GM12878 (cell line): Measurements from ENCODE around the gene FKTN. TPM values are rescaled to one million over a fixed set of nuclear protein-coding genes. Genes with fewer than 3 reads are reported as not detected.

Experiments
- ATAC-seq: fragments of 200-7000 bp; cut with Tn5 transposase; 3 replicates; pipeline ENCODE4 v1.9.1; 2020; ENCODE audit warnings: mild to moderate bottlenecking, moderate library complexity
- BruUV-seq: library from RNA; stranded (reverse); fragments of 400-500 nt; replicated peaks from 2 replicates; lab custom pipeline; 2021; lab: Mats Ljungman, UMichigan
- CTCF ChIA-PET: fragments of 300-600 bp; sonication (Branson Sonifier 250); formaldehyde crosslinking; extraction: SDS; loops from one replicate; lab custom pipeline; 2021; ENCODE audit warnings: inconsistent platforms; lab: Yijun Ruan, JAX
- POLR2A ChIA-PET: fragments of 350-600 bp; formaldehyde crosslinking; extraction: SDS; loops from one replicate; lab custom pipeline; 2021; ENCODE audit warnings: inconsistent platforms; lab: Charles Lee
- RAD21 ChIA-PET: fragments of 300-600 bp; sonication (Branson Sonifier 250); formaldehyde crosslinking; loops from one replicate; lab custom pipeline; 2023; ENCODE audit warnings: antibody characterized with exemption; ENCODE audit not compliant: unreplicated experiment; lab: Charles Lee
- SMC1A ChIA-PET: fragments of 300-600 bp; sonication (Branson Sonifier 250); formaldehyde crosslinking; loops from one replicate; lab custom pipeline; 2023; ENCODE audit not compliant: unreplicated experiment, uncharacterized antibody; lab: Charles Lee
- DNase-seq: peaks from one replicate; pipeline ENCODE4 v3.0.0-alpha.2; 2011; ENCODE audit warnings: low read depth, low spot score
- FAIRE-seq: peaks from 3 replicates; lab custom pipeline; 2011; peaks lifted over from hg19 to GRCh38; lab: Jason Lieb, UNC
- H2AFZ ChIP-seq: 2 replicates; pipeline ENCODE4 v1.6.0; 2011; ENCODE audit warnings: low read depth, low read length, control low read depth; ENCODE audit not compliant: control insufficient read depth
- H3K27ac ChIP-seq: 2 replicates; pipeline ENCODE4 v1.5.1; 2011; ENCODE audit warnings: control low read depth; ENCODE audit not compliant: control insufficient read depth, insufficient read depth
- H3K27me3 ChIP-seq, 2 experiments: replicated peaks in 1 of 2; 2 replicates each; pipeline versions ENCODE4 v1.6.0 to v1.6.1; 2011; ENCODE audit warnings: low read length in 1 of 2; ENCODE audit not compliant: control insufficient read depth in 2 of 2, insufficient read depth in 2 of 2
- H3K36me3 ChIP-seq, 2 experiments: 2 replicates each; pipeline ENCODE4 v1.5.1; 2011; ENCODE audit warnings: low read length in 1 of 2; ENCODE audit not compliant: control insufficient read depth in 2 of 2, insufficient read depth in 2 of 2
- H3K4me1 ChIP-seq: 2 replicates; pipeline ENCODE4 v1.6.1; 2011; ENCODE audit warnings: mild to moderate bottlenecking, low read length, moderate library complexity, mixed read lengths; ENCODE audit not compliant: control insufficient read depth, insufficient read depth
- H3K4me2 ChIP-seq: 2 replicates; pipeline ENCODE4 v1.6.0; 2011; ENCODE audit warnings: control low read depth; ENCODE audit not compliant: control insufficient read depth, insufficient read depth
- H3K4me3 ChIP-seq: fragments of 200-600 bp; sonication (generic); 2 replicates; pipeline ENCODE4 v1.5.1; 2016
- H3K79me2 ChIP-seq: 2 replicates; pipeline ENCODE4 v1.6.0; 2011; ENCODE audit warnings: low read length; ENCODE audit not compliant: control insufficient read depth, insufficient read depth
- H3K9ac ChIP-seq: 2 replicates; pipeline ENCODE4 v1.8.0; 2011; ENCODE audit warnings: low read length, control low read depth, mixed read lengths; ENCODE audit not compliant: control insufficient read depth, insufficient read depth
- H3K9me3 ChIP-seq: replicated peaks from 3 replicates; pipeline ENCODE4 v1.5.1; 2011; ENCODE audit warnings: mild to moderate bottlenecking, low read length; ENCODE audit not compliant: control insufficient read depth, insufficient read depth
- H4K20me1 ChIP-seq: 2 replicates; pipeline ENCODE4 v1.6.0; 2011; ENCODE audit not compliant: control insufficient read depth, insufficient read depth
- CHD1 ChIP-seq: IDR thresholded peaks from 2 replicates; pipeline ENCODE4 v1.6.1; 2012; ENCODE audit warnings: low read depth, low read length, improper control_type of control experiment
- EP300 ChIP-seq, 2 experiments: fragments of 150-350 bp in 1 of 2; IDR thresholded peaks; 2 replicates each; pipeline ENCODE4 v1.6.1; 2011 to 2012; ENCODE audit warnings: low read depth in 2 of 2, low read length in 2 of 2, borderline replicate concordance in 1 of 2, improper control_type of control experiment in 1 of 2, inconsistent platforms in 1 of 2; ENCODE audit not compliant: control insufficient read depth in 1 of 2
- HDAC2 ChIP-seq: fragments of 200-600 bp; sonication (generic); IDR thresholded peaks from 2 replicates; pipeline ENCODE4 v1.6.1; 2017
- MYC ChIP-seq: IDR thresholded peaks from 2 replicates; pipeline ENCODE4 v1.6.1; 2011; ENCODE audit warnings: mild to moderate bottlenecking, low read length, moderate library complexity, inconsistent platforms; ENCODE audit not compliant: insufficient read depth, insufficient replicate concordance, insufficient read length, severe bottlenecking
- POLR2AphosphoS2 ChIP-seq: IDR thresholded peaks from 2 replicates; pipeline ENCODE4 v1.6.1; 2011; ENCODE audit warnings: low read depth, mild to moderate bottlenecking, low read length, improper control_type of control experiment, moderate library complexity
- RELA ChIP-seq: fragments of 450-650 bp; IDR thresholded peaks from 2 replicates; pipeline ENCODE4 v1.8.0; 2014; ENCODE audit warnings: borderline replicate concordance; ENCODE audit not compliant: partially characterized antibody
- SMAD5 ChIP-seq: IDR thresholded peaks from 2 replicates; pipeline ENCODE4 v1.6.1; 2016; ENCODE audit warnings: antibody characterized with exemption, low read depth
- YY1 ChIP-seq: IDR thresholded peaks from 2 replicates; pipeline ENCODE4 v1.6.1; 2011; ENCODE audit warnings: low read depth, mild to moderate bottlenecking, low read length
- ZNF622 ChIP-seq: fragments of 450-650 bp; IDR thresholded peaks from 2 replicates; pipeline ENCODE4 v1.6.1; 2017; ENCODE audit warnings: mild to moderate bottlenecking, inconsistent platforms
- WGBS: methylation state at CpG from one replicate; pipeline ENCODE4 v1.1.6; 2016; ENCODE audit warnings: low lambda C conversion rate; ENCODE audit not compliant: insufficient replicate concordance, insufficient coverage; ENCODE audit errors: missing lambda C conversion rate; 5-methylcytosine and 5-hydroxymethylcytosine counted together
- in situ Hi-C: fragments of 300-500 bp; cut with MboI; formaldehyde crosslinking; loops from 9 replicates; pipeline ENCODE4 v1.14.3; 2018; ENCODE audit warnings: mixed read lengths
- intact Hi-C: fragments of 100-400 bp; cut with micrococcal nuclease; formaldehyde crosslinking; loops from one replicate; pipeline ENCODE4 v1.14.2; 2022; ENCODE audit not compliant: unreplicated experiment
- polyA plus RNA-seq, 11 experiments: library from polyadenylated mRNA; depleted of rRNA in 4 of 11; unstranded in 6 of 11; stranded (reverse) in 5 of 11; fragments of >200 nt; fragmentation: Nextera tagmentation in 4 of 11; fragmentation: Illumina TruSeq in 1 of 11; extraction: Ambion mirVana in 4 of 11; extraction: Trizol in 1 of 11; gene quantifications; 1 replicate in 1 of 11; 2 replicates in 10 of 11; pipeline versions ENCODE4 v1.2.1 to v1.2.3, GENCODE V29; 2011 to 2016; ENCODE audit warnings: inconsistent platforms in 2 of 11, missing spikeins in 2 of 11, low read depth in 1 of 11
- total RNA-seq, 4 experiments: library from RNA; depleted of rRNA in 3 of 4; stranded (reverse); fragments of >200 nt in 3 of 4; fragmentation: Illumina TruSeq in 1 of 4; extraction: Trizol in 1 of 4; gene quantifications; 2 replicates each; pipeline versions ENCODE4 v1.2.1 to v1.2.3, GENCODE V29; 2013 to 2021
- TF ChIP-seq, protein P1 (sequence below): IDR thresholded peaks from 2 replicates; pipeline ENCODE4 v1.6.1; 2012; ENCODE audit warnings: low read depth, low read length, improper control_type of control experiment

FKTN gene
- total and polyA plus RNA-seq, 10 of the 15 experiments (the other 5 are each of a cell fraction or from before 2014, with no cell fraction given): 3.6 to 15.9 (median 10.6) TPM

DNA sequence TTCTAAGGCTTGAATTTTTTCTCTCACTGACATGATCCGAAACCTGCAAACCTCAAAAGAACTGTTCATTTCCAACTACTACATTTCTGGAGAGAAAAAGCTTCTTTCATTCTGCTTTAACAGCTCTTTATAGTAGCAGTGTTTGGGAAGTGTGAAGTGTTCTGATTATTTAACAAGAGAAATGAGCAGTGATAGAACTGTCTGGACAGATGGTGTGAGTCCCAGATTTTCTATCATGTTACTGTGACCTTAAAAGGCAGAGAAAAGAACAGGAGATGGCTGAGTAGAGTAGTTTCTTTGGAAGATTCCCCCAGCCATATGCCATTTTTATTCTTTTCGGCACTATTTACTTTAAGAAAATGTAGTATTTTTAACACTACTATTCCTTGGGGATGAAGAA, 63.1 kb downstream of the FKTN start:
- Histone ChIP-seq H3K4me2 (no peak overlapping the region), H3K27me3 (no peaks in the 10 kb centered on the region), H3K4me1 (no peaks in the 10 kb centered on the region), H3K4me3 (no peak overlapping the region), H3K36me3 (no peaks in the 10 kb centered on the region), H3K9me3 (no peaks in the 10 kb centered on the region), H3K79me2 (no peaks in the 10 kb centered on the region), H4K20me1 (no peaks in the 10 kb centered on the region), H2AFZ (no peak overlapping the region), H3K9ac (no peak overlapping the region), H3K27ac (no peak overlapping the region)
- no TSS peak for BruUV-seq
- intact Hi-C loops (no loop called here), in situ Hi-C loops (no loop called here)
- TF ChIP-seq YY1 (no peak), RELA (no peak), CHD1 (no peak), POLR2AphosphoS2 (no peak), EP300 (IDR thresholded peaks at IDR 0.05; ENCODE audit: borderline replicate concordance in 1 of 2, control insufficient read depth in 1 of 2, low read depth in 2 of 2, low read length in 2 of 2) (no peak), MYC (no peak), HDAC2 (no peak), SMAD5 (no peak), ZNF622 (no peak)
- TF ChIP-seq, protein P1, sequence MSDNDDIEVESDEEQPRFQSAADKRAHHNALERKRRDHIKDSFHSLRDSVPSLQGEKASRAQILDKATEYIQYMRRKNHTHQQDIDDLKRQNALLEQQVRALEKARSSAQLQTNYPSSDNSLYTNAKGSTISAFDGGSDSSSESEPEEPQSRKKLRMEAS: no peak
- ChIA-PET RAD21 (no interaction called here), SMC1A (interaction anchor here (1.1 to 2.5 kb wide), 3 partner anchors 15 to 97 kb away, joined by 4 to 8 read pairs (median 4); no protein-coding TSS in a partner anchor), POLR2A (no interaction called here), CTCF (interaction anchor here (1.6 to 3.4 kb wide), 3 partner anchors 13 to 100 kb away, joined by 5 to 12 read pairs (median 12); no protein-coding TSS in a partner anchor)
- DNase-seq (no peak), FAIRE-seq (no peak), ATAC-seq (no peak)
- WGBS: 96% methylated on average over 2 of the region's 2 CpGs
